DOHH2 (cell line): Measurements from ENCODE around the gene RSPH6A.

Experiments
- EZH2phosphoT487 ChIP-seq: fragments of 200-600 bp; sonication (generic); IDR thresholded peaks from 2 replicates; pipeline ENCODE4 v1.6.1; 2017; ENCODE audit warnings: borderline replicate concordance, mild to moderate bottlenecking, antibody characterized with exemption, low read length, moderate library complexity, mixed read lengths
- TF ChIP-seq, protein P1 (sequence below): fragments of 200-600 bp; sonication (generic); IDR thresholded peaks from one replicate; pipeline ENCODE4 v1.5.1; 2014; ENCODE audit warnings: antibody characterized with exemption, mild to moderate bottlenecking, low read depth, low read length; ENCODE audit not compliant: poor library complexity, severe bottlenecking

DNA sequence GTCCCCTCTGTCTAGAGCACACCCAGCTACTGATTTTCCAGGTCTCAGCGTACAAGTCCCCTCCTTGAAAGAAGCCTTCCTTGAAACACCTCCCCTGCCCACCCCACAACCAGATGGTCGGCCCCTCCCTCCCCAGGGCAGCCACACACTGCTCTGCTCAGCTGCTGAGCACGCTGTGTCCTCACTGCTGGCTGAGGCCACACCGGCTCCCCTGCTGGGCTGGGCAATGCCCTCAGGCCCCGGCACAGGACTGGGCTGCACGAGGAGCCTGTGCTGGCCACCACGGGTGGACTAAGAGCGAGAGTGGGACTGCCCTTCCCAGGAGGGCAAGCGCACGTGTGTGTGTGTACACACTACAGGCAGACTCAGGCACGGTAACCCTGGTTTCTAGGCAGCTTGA lies 11.8 kb upstream of the RSPH6A start:
- TF ChIP-seq, protein P1, sequence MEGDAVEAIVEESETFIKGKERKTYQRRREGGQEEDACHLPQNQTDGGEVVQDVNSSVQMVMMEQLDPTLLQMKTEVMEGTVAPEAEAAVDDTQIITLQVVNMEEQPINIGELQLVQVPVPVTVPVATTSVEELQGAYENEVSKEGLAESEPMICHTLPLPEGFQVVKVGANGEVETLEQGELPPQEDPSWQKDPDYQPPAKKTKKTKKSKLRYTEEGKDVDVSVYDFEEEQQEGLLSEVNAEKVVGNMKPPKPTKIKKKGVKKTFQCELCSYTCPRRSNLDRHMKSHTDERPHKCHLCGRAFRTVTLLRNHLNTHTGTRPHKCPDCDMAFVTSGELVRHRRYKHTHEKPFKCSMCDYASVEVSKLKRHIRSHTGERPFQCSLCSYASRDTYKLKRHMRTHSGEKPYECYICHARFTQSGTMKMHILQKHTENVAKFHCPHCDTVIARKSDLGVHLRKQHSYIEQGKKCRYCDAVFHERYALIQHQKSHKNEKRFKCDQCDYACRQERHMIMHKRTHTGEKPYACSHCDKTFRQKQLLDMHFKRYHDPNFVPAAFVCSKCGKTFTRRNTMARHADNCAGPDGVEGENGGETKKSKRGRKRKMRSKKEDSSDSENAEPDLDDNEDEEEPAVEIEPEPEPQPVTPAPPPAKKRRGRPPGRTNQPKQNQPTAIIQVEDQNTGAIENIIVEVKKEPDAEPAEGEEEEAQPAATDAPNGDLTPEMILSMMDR, result no peak
- TF ChIP-seq EZH2phosphoT487, result no peak
